ENCODE measurements around the gene GLRA1.

- TF ChIP-seq EZH2 (IDR thresholded peaks at IDR 0.05; ENCODE audit: insufficient read depth, poor library complexity, severe bottlenecking) = no peak
- TF ChIP-seq EZH2phosphoT487 (IDR thresholded peaks at IDR 0.05; ENCODE audit: insufficient read depth, low read depth) = no peak
Measured at GRCh38 chr5:151950706-151951105, 26.1 kb upstream of the GLRA1 start.

All from GM23248 (cell line).